ENCODE measurements around the gene ATP11A.
"Not testable (repeated sequence)": the region's sequence is repeated elsewhere in the genome, so short reads cannot be mapped to it uniquely, and the experiment has no call there.

The ATP11A gene

GRCh38 chr13:112657850-112658445, 31.9 kb upstream of the ATP11A start:
- no peaks in the 10 kb centered on the region for H3K27me3 Mint-ChIP-seq
- H3K27ac Mint-ChIP-seq, result no peak overlapping the region
- peaks cover 0 to 3% of the 10 kb centered on the region in 2 donors for H3K4me1 Mint-ChIP-seq
- no peaks in the 10 kb centered on the region for H3K9me3 Mint-ChIP-seq
- ATAC-seq (replicated peaks) (no peak), DNase-seq (no peak)
- no peaks in the 10 kb centered on the region for H3K36me3 Mint-ChIP-seq
- H3K4me3 Mint-ChIP-seq, result no peak overlapping the region

GRCh38 chr13:112658808-112659207, 31.0 kb upstream of the ATP11A start:
- no peaks in the 10 kb centered on the region for H3K27me3 Mint-ChIP-seq
- no peaks in the 10 kb centered on the region for H3K9me3 Mint-ChIP-seq
- peaks cover 0 to 1% of the 10 kb centered on the region in 2 donors for H3K4me1 Mint-ChIP-seq
- H3K27ac Mint-ChIP-seq, result peak overlapping the region; percentile 43
- DNase-seq (no peak), ATAC-seq (replicated peaks) (no peak)
- no peaks in the 10 kb centered on the region for H3K36me3 Mint-ChIP-seq
- H3K4me3 Mint-ChIP-seq, result no peak overlapping the region

- no peak for ATAC-seq (replicated peaks)
- no peaks in the 10 kb centered on the region for H3K36me3 Mint-ChIP-seq
Measured at GRCh38 chr13:112661291-112661690, 28.5 kb upstream of the ATP11A start.

GRCh38 chr13:112664501-112665203, 25.2 kb upstream of the ATP11A start:
- DNase-seq, result no peak
- no peaks in the 10 kb centered on the region for H3K4me1 Mint-ChIP-seq
- ATAC-seq (replicated peaks), result no peak

More at GRCh38 chr13:112661291-112661690, 28.5 kb upstream of the ATP11A start:
- Mint-ChIP-seq H3K4me3 (no peak overlapping the region), H3K9me3 (no peaks in the 10 kb centered on the region), H3K27ac (no peak overlapping the region), H3K4me1 (no peaks in the 10 kb centered on the region), H3K27me3 (peaks cover 3 to 9% of the 10 kb centered on the region in 2 donors)
- no peak for DNase-seq

GRCh38 chr13:112668924-112669323, 20.9 kb upstream of the ATP11A start:
- H3K27ac Mint-ChIP-seq, result no peak overlapping the region
- no peaks in the 10 kb centered on the region for H3K36me3 Mint-ChIP-seq
- no peaks in the 10 kb centered on the region for H3K4me1 Mint-ChIP-seq
- H3K9me3 Mint-ChIP-seq, result no peaks in the 10 kb centered on the region
- no peak overlapping the region for H3K4me3 Mint-ChIP-seq
- H3K27me3 Mint-ChIP-seq, result peaks cover 16 to 26% of the 10 kb centered on the region in 2 donors
- no peak for DNase-seq
- ATAC-seq (replicated peaks), result no peak

More at GRCh38 chr13:112664501-112665203, 25.2 kb upstream of the ATP11A start:
- Mint-ChIP-seq H3K27me3 (peaks cover 3 to 9% of the 10 kb centered on the region in 2 donors), H3K27ac (no peak overlapping the region), H3K4me3 (no peak overlapping the region), H3K36me3 (no peaks in the 10 kb centered on the region), H3K9me3 (no peaks in the 10 kb centered on the region)

- H3K4me1 Mint-ChIP-seq, result no peaks in the 10 kb centered on the region
- H3K27ac Mint-ChIP-seq, result no peak overlapping the region
- H3K9me3 Mint-ChIP-seq, result no peaks in the 10 kb centered on the region
- H3K27me3 Mint-ChIP-seq, result peaks cover 13 to 22% of the 10 kb centered on the region in 2 donors
- no peak for ATAC-seq (replicated peaks)
- H3K36me3 Mint-ChIP-seq, result no peaks in the 10 kb centered on the region
- H3K4me3 Mint-ChIP-seq, result no peak overlapping the region
- DNase-seq, result no peak
Measured at GRCh38 chr13:112669881-112670499, 19.8 kb upstream of the ATP11A start.

GRCh38 chr13:112670864-112671263, 19.0 kb upstream of the ATP11A start:
- H3K27ac Mint-ChIP-seq, result no peak overlapping the region
- no peak for ATAC-seq (replicated peaks)
- H3K9me3 Mint-ChIP-seq, result no peaks in the 10 kb centered on the region

GRCh38 chr13:112671359-112671758, 18.5 kb upstream of the ATP11A start:
- no peak for DNase-seq
- Mint-ChIP-seq H3K27me3 (peaks cover 19 to 28% of the 10 kb centered on the region in 2 donors), H3K4me3 (no peak overlapping the region), H3K36me3 (no peaks in the 10 kb centered on the region), H3K27ac (no peak overlapping the region), H3K4me1 (no peaks in the 10 kb centered on the region), H3K9me3 (no peaks in the 10 kb centered on the region)
- ATAC-seq (replicated peaks), result no peak

More at GRCh38 chr13:112670864-112671263, 19.0 kb upstream of the ATP11A start:
- H3K27me3 Mint-ChIP-seq, result peaks cover 14 to 23% of the 10 kb centered on the region in 2 donors
- no peak overlapping the region for H3K4me3 Mint-ChIP-seq
- H3K4me1 Mint-ChIP-seq, result no peaks in the 10 kb centered on the region
- H3K36me3 Mint-ChIP-seq, result no peaks in the 10 kb centered on the region
- DNase-seq, result no peak

GRCh38 chr13:112672651-112673284, 17.1 kb upstream of the ATP11A start:
- H3K4me3 Mint-ChIP-seq, result no peak overlapping the region
- no peaks in the 10 kb centered on the region for H3K36me3 Mint-ChIP-seq
- H3K27ac Mint-ChIP-seq, result no peak overlapping the region
- DNase-seq (no peak), ATAC-seq (replicated peaks) (no peak)
- H3K4me1 Mint-ChIP-seq, result no peaks in the 10 kb centered on the region
- no peaks in the 10 kb centered on the region for H3K9me3 Mint-ChIP-seq
- peaks cover 24 to 38% of the 10 kb centered on the region in 2 donors for H3K27me3 Mint-ChIP-seq

- Mint-ChIP-seq H3K4me1 (no peaks in the 10 kb centered on the region), H3K27ac (no peak overlapping the region), H3K9me3 (no peaks in the 10 kb centered on the region), H3K4me3 (no peak overlapping the region), H3K36me3 (no peaks in the 10 kb centered on the region), H3K27me3 (peaks cover 24 to 44% of the 10 kb centered on the region in 2 donors)
- no peak for ATAC-seq (replicated peaks)
- DNase-seq, result no peak
Measured at GRCh38 chr13:112674412-112675365, 15.1 kb upstream of the ATP11A start.

- Mint-ChIP-seq H3K9me3 (no peaks in the 10 kb centered on the region), H3K27ac (no peak overlapping the region), H3K36me3 (no peaks in the 10 kb centered on the region), H3K4me3 (no peak overlapping the region), H3K4me1 (no peaks in the 10 kb centered on the region), H3K27me3 (peaks cover 24 to 44% of the 10 kb centered on the region in 2 donors)
- no peak for DNase-seq
- no peak for ATAC-seq (replicated peaks)
Measured at GRCh38 chr13:112675366-112675756, 14.5 kb upstream of the ATP11A start.

GRCh38 chr13:112677421-112677962, 12.3 kb upstream of the ATP11A start:
- H3K4me1 Mint-ChIP-seq; DNase-seq; H3K9me3 Mint-ChIP-seq; H3K36me3 Mint-ChIP-seq; H3K4me3 Mint-ChIP-seq; ATAC-seq (replicated peaks); H3K27ac Mint-ChIP-seq: not testable (repeated sequence)
- H3K27me3 Mint-ChIP-seq, result peaks cover 17 to 37% of the 10 kb centered on the region in 2 donors

- Mint-ChIP-seq H3K27ac (no peak overlapping the region), H3K4me1 (no peaks in the 10 kb centered on the region), H3K27me3 (peaks cover 11 to 22% of the 10 kb centered on the region in 2 donors), H3K9me3 (no peaks in the 10 kb centered on the region), H3K4me3 (no peak overlapping the region), H3K36me3 (no peaks in the 10 kb centered on the region)
- ATAC-seq (replicated peaks), result no peak
- DNase-seq, result no peak
Measured at GRCh38 chr13:112679381-112679780, 10.5 kb upstream of the ATP11A start.
